Stomach (tissue), 9 donors: ENCODE data around the gene NKIRAS2. TPM values are rescaled to one million over a fixed set of nuclear protein-coding genes. Genes with fewer than 3 reads are reported as not detected.

Source experiments
- DNase-seq, 2 donors: peaks; one replicate each; pipeline versions ENCODE4 v3.0.0 to v3.0.0-alpha.2; 2013 to 2019
- H3K27ac ChIP-seq, 5 donors: fragments of 200-600 bp in 4 of 5; sonication (generic) in 4 of 5; one replicate each; pipeline ENCODE4 v1.5.1; 2013 to 2019; ENCODE audit warnings: mild to moderate bottlenecking in 1 of 5, moderate library complexity in 1 of 5
- H3K27me3 ChIP-seq, 3 donors: fragments of 200-600 bp; sonication (generic); one replicate each; pipeline ENCODE4 v1.5.1; 2017 to 2019; ENCODE audit warnings: mixed run types in 1 of 3
- H3K36me3 ChIP-seq, 4 donors: fragments of 200-600 bp; sonication (generic); 1 replicate in 3 of 4; 2 replicates in 1 of 4; pipeline ENCODE4 v1.5.1; 2016 to 2019
- H3K4me1 ChIP-seq, 4 donors: fragments of 200-600 bp; sonication (generic); one replicate each; pipeline ENCODE4 v1.5.1; 2016 to 2019
- H3K4me3 ChIP-seq, 4 donors: fragments of 200-600 bp; sonication (generic) in 3 of 4; one replicate each; pipeline ENCODE4 v1.5.1; 2016 to 2019; ENCODE audit warnings: mild to moderate bottlenecking in 1 of 4
- H3K9me3 ChIP-seq, 4 donors: fragments of 200-600 bp; sonication (generic); one replicate each; pipeline ENCODE4 v1.5.1; 2016 to 2019
- CTCF ChIP-seq, 7 experiments: fragments of 450-650 bp in 4 of 7; fragments of 200-600 bp in 3 of 7; sonication (generic) in 3 of 7; IDR thresholded peaks; one replicate each; pipeline ENCODE4 v1.5.1; 2016 to 2019; ENCODE audit warnings: antibody characterized with exemption in 7 of 7, control low read depth in 2 of 7, mild to moderate bottlenecking in 1 of 7
- EP300 ChIP-seq: sonication (generic); formaldehyde crosslinking; IDR thresholded peaks from one replicate; pipeline ENCODE4 v1.6.1; 2017; ENCODE audit warnings: antibody characterized with exemption
- POLR2A ChIP-seq, 4 donors: fragments of 450-650 bp; IDR thresholded peaks; one replicate each; pipeline ENCODE4 v1.6.1; 2016; ENCODE audit warnings: antibody characterized with exemption in 4 of 4, control low read depth in 2 of 4, mild to moderate bottlenecking in 1 of 4, moderate library complexity in 1 of 4
- POLR2AphosphoS5 ChIP-seq, 3 donors: sonication (generic); formaldehyde crosslinking; IDR thresholded peaks; one replicate each; pipeline ENCODE4 v1.6.1; 2016; ENCODE audit warnings: antibody characterized with exemption in 3 of 3
- WGBS, 5 donors: extraction: QIAGEN DNeasy Blood & Tissue Kit in 3 of 5; methylation state at CpG; one replicate each; pipeline versions ENCODE4 v1.1.5 to v1.1.7; 2013 to 2018; 5-methylcytosine and 5-hydroxymethylcytosine counted together
- intact Hi-C: fragments of 100-400 bp; cut with DNase I; formaldehyde crosslinking; loops from one replicate; pipeline ENCODE4 v1.15.1; 2023; ENCODE audit warnings: low total_unique reads
- polyA plus RNA-seq, 3 donors: library from polyadenylated mRNA; stranded (reverse); fragments of 200-250 nt; gene quantifications; one replicate each; pipeline ENCODE4 v1.2.3, GENCODE V29; 2013
- total RNA-seq, 5 donors: library from RNA; depleted of rRNA; stranded (reverse); fragments of >200 nt; gene quantifications; one replicate each; pipeline versions ENCODE4 v1.1.0 to v1.2.3, GENCODE V29; 2014 to 2016
- donor health status: healthy with polysubstance abuse.
- donor health status: Bipolar disorder and iron deficiency.
- donor health status: healthy.

Gene NKIRAS2
- total and polyA plus RNA-seq, 8 donors: 7.5 to 28.5 (median 20.8) TPM

- peak overlapping the region; percentile 42 to 77 (median 69) for H3K27ac ChIP-seq
- DNase-seq: peak in 1 of 2 donors; percentile 63
- WGBS, 5 donors: 36 to 61% (median 51%) methylated on average over 3 of the region's 3 CpGs
- peaks cover 11 to 61% (median 43%) of the 10 kb centered on the region in 4 donors for H3K4me1 ChIP-seq
- peaks cover 51 to 75% (median 72%) of the 10 kb centered on the region in 4 donors for H3K36me3 ChIP-seq
- no peaks in the 10 kb centered on the region for H3K27me3 ChIP-seq
- TF ChIP-seq POLR2AphosphoS5 (IDR thresholded peaks at IDR 0.05) (peak in 1 of 3 donors; percentile 64), EP300 (no peak), POLR2A (IDR thresholded peaks at IDR 0.05) (no peak), CTCF (IDR thresholded peaks at IDR 0.05) (no peak)
- no peaks in the 10 kb centered on the region for H3K9me3 ChIP-seq
- intact Hi-C loops: no loop called here
- no peak overlapping the region for H3K4me3 ChIP-seq
Measured at GRCh38 chr17:42000413-42001133, 19.3 kb upstream of the NKIRAS2 start.

- peaks cover 11 to 70% (median 49%) of the 10 kb centered on the region in 4 donors for H3K4me1 ChIP-seq
- DNase-seq: no peak
- intact Hi-C loops: no loop called here
- no peak overlapping the region for H3K4me3 ChIP-seq
- no peaks in the 10 kb centered on the region for H3K9me3 ChIP-seq
- H3K36me3 ChIP-seq: peaks cover 39 to 63% (median 60%) of the 10 kb centered on the region in 4 donors
- peak overlapping the region in 2 of 5 donors; percentile 70 to 79 for H3K27ac ChIP-seq
- WGBS, 5 donors: 79 to 86% (median 85%) methylated on average over 2 of the region's 2 CpGs
- no peak for TF ChIP-seq CTCF (IDR thresholded peaks at IDR 0.05)
- no peak for TF ChIP-seq POLR2A (IDR thresholded peaks at IDR 0.05)
- TF ChIP-seq POLR2AphosphoS5 (IDR thresholded peaks at IDR 0.05): no peak
- TF ChIP-seq EP300: no peak
- H3K27me3 ChIP-seq: no peaks in the 10 kb centered on the region
Measured at GRCh38 chr17:42001729-42002128, 18.2 kb upstream of the NKIRAS2 start.

- H3K4me3 ChIP-seq: no peak overlapping the region
- peaks cover 34 to 58% (median 55%) of the 10 kb centered on the region in 4 donors for H3K36me3 ChIP-seq
- peak overlapping the region in 3 of 5 donors; percentile 50 to 79 (median 54) for H3K27ac ChIP-seq
- intact Hi-C loops: no loop called here
- TF ChIP-seq CTCF (IDR thresholded peaks at IDR 0.05) (no peak), EP300 (no peak), POLR2A (IDR thresholded peaks at IDR 0.05) (no peak)
- WGBS, 5 donors: 80 to 88% (median 83%) methylated on average over 7 of the region's 7 CpGs
- no peaks in the 10 kb centered on the region for H3K9me3 ChIP-seq
- no peaks in the 10 kb centered on the region for H3K27me3 ChIP-seq
- H3K4me1 ChIP-seq: peaks cover 11 to 76% (median 51%) of the 10 kb centered on the region in 4 donors
- no peak for DNase-seq
Measured at GRCh38 chr17:42002175-42002791, 17.6 kb upstream of the NKIRAS2 start.

GRCh38 chr17:42002792-42003301 lies 17.0 kb upstream of the NKIRAS2 start:
- WGBS, 5 donors: 32 to 47% (median 43%) methylated on average over 3 of the region's 3 CpGs
- TF ChIP-seq POLR2AphosphoS5 (IDR thresholded peaks at IDR 0.05): peak in 1 of 3 donors; percentile 20
- no peak for TF ChIP-seq CTCF (IDR thresholded peaks at IDR 0.05)
- intact Hi-C loops: no loop called here

More at GRCh38 chr17:42002792-42003301, 17.0 kb upstream of the NKIRAS2 start:
- Histone ChIP-seq H3K36me3 (peaks cover 28 to 52% (median 49%) of the 10 kb centered on the region in 4 donors), H3K27me3 (no peaks in the 10 kb centered on the region), H3K27ac (peak overlapping the region; percentile 15 to 79 (median 50)), H3K9me3 (no peaks in the 10 kb centered on the region), H3K4me3 (no peak overlapping the region), H3K4me1 (peaks cover 11 to 79% (median 55%) of the 10 kb centered on the region in 4 donors)
- DNase-seq: peak in 1 of 2 donors; percentile 68
